B cell (primary cell): Measurements from ENCODE around the gene PRR14. TPM values are rescaled to one million over a fixed set of nuclear protein-coding genes. Genes with fewer than 3 reads are reported as not detected.

Experiments
- ATAC-seq: fragments of 200-7000 bp; cut with Tn5 transposase; one replicate; pipeline ENCODE4 v1.10.0; 2021; ENCODE audit warnings: low read depth, mild to moderate bottlenecking, moderate number of reproducible peaks, moderate library complexity
- CTCF ChIA-PET: fragments of 350-600 bp; sonication (Branson Sonifier 250); formaldehyde crosslinking; loops from one replicate; lab custom pipeline; 2021; ENCODE audit warnings: antibody characterized with exemption, inconsistent platforms; lab: Charles Lee
- POLR2A ChIA-PET: fragments of 350-600 bp; sonication (Branson Sonifier 250); formaldehyde crosslinking; loops from one replicate; lab custom pipeline; 2021; ENCODE audit warnings: antibody characterized with exemption; lab: Charles Lee
- DNase-seq: peaks from one replicate; pipeline ENCODE4 v3.0.0; 2013
- H2AFZ ChIP-seq: 2 replicates; pipeline ENCODE4 v1.6.1; 2012; ENCODE audit warnings: mild to moderate bottlenecking, low read depth, low read length; ENCODE audit not compliant: insufficient read depth, poor library complexity, severe bottlenecking
- H3K27ac ChIP-seq, 2 donors: 1 replicate in 1 of 2; 2 replicates in 1 of 2; pipeline ENCODE4 v1.5.1; 2012 to 2013; ENCODE audit warnings: low read length in 2 of 2, mild to moderate bottlenecking in 2 of 2, moderate library complexity in 1 of 2
- H3K27me3 ChIP-seq, 4 experiments: fragments of 200-600 bp in 1 of 4; sonication (generic) in 1 of 4; replicated peaks in 1 of 4; 1 replicate in 2 of 4; 2 replicates in 2 of 4; pipeline versions ENCODE4 v1.6.1 to v1.7.0; 2013 to 2016; ENCODE audit warnings: low read length in 3 of 4, mild to moderate bottlenecking in 2 of 4, mixed read lengths in 1 of 4, moderate library complexity in 1 of 4; ENCODE audit not compliant: insufficient read depth in 4 of 4, control insufficient read depth in 3 of 4; ENCODE audit errors: control extremely low read depth in 1 of 4
- H3K36me3 ChIP-seq, 2 experiments: replicated peaks in 1 of 2; 1 replicate in 1 of 2; 2 replicates in 1 of 2; pipeline versions ENCODE4 v1.6.1 to v1.7.1; 2013; ENCODE audit warnings: low read length in 1 of 2; ENCODE audit not compliant: insufficient read depth in 2 of 2, control insufficient read depth in 1 of 2; ENCODE audit errors: control extremely low read depth in 1 of 2, extremely low read depth in 1 of 2
- H3K4me1 ChIP-seq, 2 donors: fragments of 200-600 bp in 1 of 2; sonication (generic) in 1 of 2; 1 replicate in 1 of 2; 2 replicates in 1 of 2; pipeline versions ENCODE4 v1.5.1 to v1.6.1; 2013 to 2017; ENCODE audit warnings: low read length in 2 of 2; ENCODE audit not compliant: control insufficient read depth in 2 of 2, insufficient read depth in 2 of 2
- H3K4me2 ChIP-seq: replicated peaks from 2 replicates; pipeline ENCODE3; 2012; ENCODE audit warnings: mild to moderate bottlenecking, low read depth, low read length; ENCODE audit not compliant: poor library complexity, severe bottlenecking
- H3K4me3 ChIP-seq, 5 experiments: fragments of 200-600 bp in 1 of 5; sonication (generic) in 1 of 5; 1 replicate in 3 of 5; 2 replicates in 2 of 5; pipeline versions ENCODE4 v1.5.1 to v1.7.0; 2011 to 2016; ENCODE audit warnings: low read length in 4 of 5, mild to moderate bottlenecking in 4 of 5, low read depth in 2 of 5, control low read depth in 1 of 5, moderate library complexity in 1 of 5; ENCODE audit not compliant: insufficient read depth in 1 of 5; ENCODE audit errors: control extremely low read depth in 1 of 5, extremely low read depth in 1 of 5
- H3K79me2 ChIP-seq: fragments of 200-600 bp; sonication (generic); one replicate; pipeline ENCODE4 v1.6.0; 2016; ENCODE audit warnings: low read length; ENCODE audit not compliant: control insufficient read depth, insufficient read depth
- H3K9ac ChIP-seq: fragments of 200-600 bp; sonication (generic); 2 replicates; pipeline ENCODE4 v1.6.1; 2017; ENCODE audit warnings: mild to moderate bottlenecking, low read length, moderate library complexity
- H3K9me3 ChIP-seq, 3 donors: one replicate each; pipeline versions ENCODE4 v1.6.1 to v1.7.1; 2013; ENCODE audit warnings: low read length in 2 of 3; ENCODE audit not compliant: control insufficient read depth in 2 of 3, insufficient read depth in 1 of 3; ENCODE audit errors: control extremely low read depth in 1 of 3
- H4K20me1 ChIP-seq: 2 replicates; pipeline ENCODE4 v1.6.0; 2012; ENCODE audit warnings: mild to moderate bottlenecking, low read length; ENCODE audit not compliant: insufficient read depth, control insufficient read depth, poor library complexity, severe bottlenecking
- H3K27ac Mint-ChIP-seq: one replicate; pipeline ENCODE4 v1.8.0; 2021; ENCODE audit warnings: mixed read lengths
- H3K27me3 Mint-ChIP-seq: one replicate; pipeline ENCODE4 v1.8.0; 2021; ENCODE audit warnings: mixed read lengths
- H3K4me1 Mint-ChIP-seq: one replicate; pipeline ENCODE4 v1.8.0; 2021; ENCODE audit warnings: mixed read lengths
- H3K4me3 Mint-ChIP-seq: one replicate; pipeline ENCODE4 v1.8.0; 2021; ENCODE audit warnings: mixed read lengths
- H3K9me3 Mint-ChIP-seq: one replicate; pipeline ENCODE4 v1.8.0; 2022; ENCODE audit warnings: mixed read lengths; ENCODE audit not compliant: insufficient read depth
- CTCF ChIP-seq: fragments of 200-600 bp; IDR thresholded peaks from one replicate; pipeline ENCODE4 v1.8.0; 2022; ENCODE audit warnings: antibody characterized with exemption, mild to moderate bottlenecking
- EZH2 ChIP-seq: IDR thresholded peaks from 2 replicates; pipeline ENCODE4 v1.6.1; 2012; ENCODE audit warnings: borderline replicate concordance, low read depth, mild to moderate bottlenecking, moderate library complexity, low read length; ENCODE audit not compliant: insufficient read depth, poor library complexity, severe bottlenecking
- WGBS: methylation state at CpG from one replicate; pipeline ENCODE4 v1.1.5; 2013; ENCODE audit warnings: missing lambda C conversion rate; ENCODE audit not compliant: insufficient coverage; 5-methylcytosine and 5-hydroxymethylcytosine counted together
- intact Hi-C: fragments of 100-400 bp; cut with micrococcal nuclease; formaldehyde crosslinking; loops from one replicate; pipeline ENCODE4 v1.10.0; 2022
- polyA plus RNA-seq: library from polyadenylated mRNA; depleted of rRNA; stranded (reverse); fragments of >200 nt; gene quantifications from 2 replicates; pipeline ENCODE4 v1.2.3, GENCODE V29; 2012
- total RNA-seq, 2 donors: library from RNA; stranded (reverse); fragments of 120-200 nt in 1 of 2; gene quantifications; 1 replicate in 1 of 2; 2 replicates in 1 of 2; pipeline versions ENCODE4 v1.2.3 to v1.2.4, GENCODE V29; 2013 to 2022

Gene PRR14
- total and polyA plus RNA-seq, 2 donors (not counting 1 experiment from before 2014, with no cell fraction given), result 62.4 to 95.8 TPM

- TF ChIP-seq CTCF (no peak), EZH2 (no peak)
- Histone ChIP-seq H3K36me3 (no peaks in the 10 kb centered on the region), H3K4me2 (no peak overlapping the region), H3K27me3 (no peaks in the 10 kb centered on the region), H3K4me3 (no peak overlapping the region), H3K4me1 (no peaks in the 10 kb centered on the region), H3K27ac (no peak overlapping the region), H3K9ac (no peak overlapping the region), H4K20me1 (no peaks in the 10 kb centered on the region), H3K9me3 (peaks cover 0 to 3% (median 0%) of the 10 kb centered on the region in 3 donors), H3K79me2 (no peaks in the 10 kb centered on the region), H2AFZ (no peak overlapping the region)
- DNase-seq (no peak), ATAC-seq (no peak)
- ChIA-PET CTCF (interaction anchor here (0.8 to 2.3 kb wide), 5 partner anchors 10 to 202 kb away, joined by 3 to 10 read pairs (median 3); partner anchors contain the start of gene DCTPP1), POLR2A (no interaction called here)
- intact Hi-C loops, result no loop called here
- Mint-ChIP-seq H3K27me3 (peaks cover 21% of the 10 kb centered on the region), H3K4me1 (no peaks in the 10 kb centered on the region), H3K9me3 (no peaks in the 10 kb centered on the region), H3K4me3 (no peak overlapping the region), H3K27ac (no peak overlapping the region)
- WGBS, result 79% methylated on average over 4 of the region's 5 CpGs
Measured at GRCh38 chr16:30619638-30620037, 31.1 kb upstream of the PRR14 start.

GRCh38 chr16:30620169-30620568 is 30.6 kb upstream of the PRR14 start:
- no peak overlapping the region for H2AFZ ChIP-seq
- no peak overlapping the region for H3K4me2 ChIP-seq
- H3K27me3 ChIP-seq, result no peaks in the 10 kb centered on the region
- no peaks in the 10 kb centered on the region for H4K20me1 ChIP-seq
- H3K4me3 ChIP-seq, result no peak overlapping the region
- no peaks in the 10 kb centered on the region for H3K79me2 ChIP-seq
- Mint-ChIP-seq H3K9me3 (no peaks in the 10 kb centered on the region), H3K4me1 (no peaks in the 10 kb centered on the region), H3K27ac (no peak overlapping the region), H3K4me3 (no peak overlapping the region), H3K27me3 (peaks cover 21% of the 10 kb centered on the region)
- H3K9me3 ChIP-seq, result peaks cover 0 to 3% (median 0%) of the 10 kb centered on the region in 3 donors
- DNase-seq, result no peak
- no peak for TF ChIP-seq CTCF
- TF ChIP-seq EZH2, result no peak
- no peak overlapping the region for H3K27ac ChIP-seq
- no peaks in the 10 kb centered on the region for H3K36me3 ChIP-seq
- no peaks in the 10 kb centered on the region for H3K4me1 ChIP-seq
- no peak for ATAC-seq
- no peak overlapping the region for H3K9ac ChIP-seq
- POLR2A ChIA-PET, result no interaction called here
- intact Hi-C loops, result no loop called here
- CTCF ChIA-PET, result interaction anchor here (1.0 to 2.3 kb wide), 4 partner anchors 9 to 22 kb away, joined by 3 to 10 read pairs (median 4); partner anchors contain the start of gene ZNF689
- no CpG with 5 or more reads among the region's 3 CpGs for WGBS
